PC-9 (cell line): Measurements from ENCODE around the gene MYH14. TPM values are rescaled to one million over a fixed set of nuclear protein-coding genes. Genes with fewer than 3 reads are reported as not detected.
A peak's percentile ranks its signal among the peaks of the same experiment; 100 is the strongest.

ENCODE experiments used
- BruUV-seq: library from RNA; stranded (reverse); fragments of 400-500 nt; replicated peaks from 2 replicates; lab custom pipeline; 2021; lab: Mats Ljungman, UMichigan
- CTCF ChIA-PET: fragments of 300-600 bp; sonication (Branson Sonifier 250); formaldehyde crosslinking; loops from one replicate; lab custom pipeline; 2022; ENCODE audit warnings: antibody characterized with exemption; lab: Charles Lee
- POLR2A ChIA-PET: fragments of 300-600 bp; sonication (Branson Sonifier 250); formaldehyde crosslinking; loops from one replicate; lab custom pipeline; 2022; ENCODE audit warnings: antibody characterized with exemption; ENCODE audit not compliant: unreplicated experiment; lab: Charles Lee
- DNase-seq, 2 experiments: peaks; one replicate each; pipeline versions ENCODE4 v3.0.0 to v3.0.0-alpha.2; 2015 to 2022; ENCODE audit warnings: mixed read lengths in 1 of 2
- H2AFZ ChIP-seq: fragments of 200-600 bp; sonication (generic); 2 replicates; pipeline ENCODE4 v1.8.1; 2017; ENCODE audit warnings: antibody characterized with exemption
- H3F3A ChIP-seq: fragments of 200-600 bp; sonication (generic); 2 replicates; pipeline ENCODE4 v1.8.1; 2017; ENCODE audit warnings: antibody characterized with exemption, mild to moderate bottlenecking, low read depth; ENCODE audit not compliant: insufficient read depth
- H3K27ac ChIP-seq: fragments of 200-600 bp; sonication (generic); 2 replicates; pipeline ENCODE4 v1.6.1; 2016; ENCODE audit warnings: mixed run types
- H3K27me3 ChIP-seq: fragments of 200-600 bp; sonication (generic); 2 replicates; pipeline ENCODE4 v1.6.1; 2016; ENCODE audit warnings: low read depth, mixed run types; ENCODE audit not compliant: insufficient read depth
- H3K36me3 ChIP-seq: fragments of 200-600 bp; sonication (generic); 2 replicates; pipeline ENCODE4 v1.6.1; 2016; ENCODE audit warnings: low read depth, mixed run types
- H3K4me1 ChIP-seq: fragments of 200-600 bp; sonication (generic); replicated peaks from 2 replicates; pipeline ENCODE4 v1.6.1; 2016; ENCODE audit warnings: mixed run types; ENCODE audit not compliant: insufficient read depth
- H3K4me2 ChIP-seq: fragments of 200-600 bp; sonication (generic); 2 replicates; pipeline ENCODE4 v1.6.1; 2017; ENCODE audit warnings: mixed run types
- H3K4me3 ChIP-seq: fragments of 200-600 bp; sonication (generic); 2 replicates; pipeline ENCODE4 v1.6.1; 2016; ENCODE audit warnings: mixed run types
- H3K79me2 ChIP-seq: fragments of 200-600 bp; sonication (generic); 2 replicates; pipeline ENCODE4 v1.6.1; 2017; ENCODE audit warnings: low read depth, mixed run types
- H3K9me2 ChIP-seq: fragments of 200-600 bp; sonication (generic); 2 replicates; pipeline ENCODE4 v1.8.1; 2017; ENCODE audit warnings: mild to moderate bottlenecking; ENCODE audit not compliant: insufficient read depth
- H3K9me3 ChIP-seq: fragments of 200-600 bp; sonication (generic); 2 replicates; pipeline ENCODE4 v1.8.1; 2016; ENCODE audit warnings: low read depth; ENCODE audit not compliant: insufficient read depth
- H4K20me1 ChIP-seq: fragments of 200-600 bp; sonication (generic); 2 replicates; pipeline ENCODE4 v1.8.1; 2017; ENCODE audit not compliant: insufficient read depth
- EZH2 ChIP-seq: fragments of 200-600 bp; sonication (generic); IDR thresholded peaks from 2 replicates; pipeline ENCODE4 v1.8.0; 2017; ENCODE audit warnings: antibody characterized with exemption, low read depth
- intact Hi-C: fragments of 100-400 bp; cut with micrococcal nuclease; formaldehyde crosslinking; loops from one replicate; pipeline ENCODE4 v1.10.0; 2022; ENCODE audit not compliant: unreplicated experiment
- total RNA-seq: library from RNA; stranded (reverse); gene quantifications from 2 replicates; pipeline ENCODE4 v1.2.3, GENCODE V29; 2021
- TF ChIP-seq, protein P1 (sequence below): fragments of 200-600 bp; sonication (generic); conservative IDR thresholded peaks from 2 replicates; pipeline ENCODE4 v1.6.1; 2017; ENCODE audit warnings: mixed run types, antibody characterized with exemption, mild to moderate bottlenecking, moderate library complexity

The MYH14 gene
- total RNA-seq, 1 experiment from 2014 or later, result 115 TPM

DNA sequence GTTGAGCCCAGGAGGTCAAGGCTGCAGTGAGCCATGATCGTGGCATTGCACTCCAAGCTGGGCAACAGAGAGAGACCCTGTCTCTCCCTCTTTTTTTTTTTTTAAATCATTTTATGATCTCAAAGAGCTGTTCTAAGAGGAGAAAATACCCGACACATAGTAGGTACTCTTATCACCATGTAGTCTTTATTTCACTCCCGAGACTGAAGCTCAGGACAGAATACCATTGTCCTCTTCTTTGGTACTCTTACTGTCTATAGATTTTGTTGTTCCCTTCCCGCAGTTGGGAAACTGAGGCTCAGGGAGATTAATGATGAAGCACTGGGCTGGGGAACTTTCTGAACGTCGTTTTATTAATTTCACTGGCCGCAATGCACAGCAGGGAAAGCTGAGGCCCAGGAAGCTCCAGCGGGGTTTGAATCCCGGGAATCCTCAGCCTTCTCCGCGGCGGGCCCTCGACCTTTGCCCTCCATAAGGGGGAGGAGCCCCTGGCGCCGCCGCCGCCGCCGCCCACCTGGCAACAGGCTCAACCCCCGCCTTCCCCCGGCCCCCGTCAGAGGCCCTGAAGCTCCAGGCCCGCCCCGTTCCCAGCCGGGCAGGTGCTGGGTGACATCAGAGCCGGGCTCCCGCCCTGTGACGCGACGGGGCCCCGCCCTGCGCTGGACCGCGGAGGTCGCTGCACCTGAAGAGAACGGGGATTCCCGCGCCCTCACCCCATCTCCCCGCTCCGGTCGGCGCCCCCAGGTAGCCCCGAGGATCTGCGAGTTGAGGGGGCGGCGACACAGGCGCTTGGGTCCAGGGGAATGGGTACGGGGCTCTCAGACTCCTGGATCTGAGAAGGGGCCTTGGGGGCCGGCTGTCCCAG, 1.6 kb downstream of the MYH14 start:
- peak overlapping the region; percentile 95 for H3K4me2 ChIP-seq
- no peaks in the 10 kb centered on the region for H3K27me3 ChIP-seq
- H4K20me1 ChIP-seq, result no peaks in the 10 kb centered on the region
- H3K4me1 ChIP-seq, result peaks cover 26% of the 10 kb centered on the region
- H3K9me2 ChIP-seq, result no peaks in the 10 kb centered on the region
- no peaks in the 10 kb centered on the region for H3K9me3 ChIP-seq
- H3K27ac ChIP-seq, result peak overlapping the region; percentile 97
- H3K4me3 ChIP-seq, result peak overlapping the region; percentile 82
- POLR2A ChIA-PET, result interaction anchor here (0.5 to 1.4 kb wide), 7 partner anchors 8 to 906 kb away, joined by 3 to 14 read pairs (median 8); no protein-coding TSS in a partner anchor
- H2AFZ ChIP-seq, result peak overlapping the region; percentile 36
- intact Hi-C loops, result loop anchor here (1.0 kb wide), 2 partner anchors 10 to 38 kb away; no protein-coding TSS in a partner anchor
- peaks cover 35% of the 10 kb centered on the region for H3K79me2 ChIP-seq
- CTCF ChIA-PET, result interaction anchor here (0.6 kb wide), 1 partner anchor 252 kb away, joined by 5 read pairs; no protein-coding TSS in a partner anchor
- no peak for TF ChIP-seq EZH2
- TF ChIP-seq, protein P1, sequence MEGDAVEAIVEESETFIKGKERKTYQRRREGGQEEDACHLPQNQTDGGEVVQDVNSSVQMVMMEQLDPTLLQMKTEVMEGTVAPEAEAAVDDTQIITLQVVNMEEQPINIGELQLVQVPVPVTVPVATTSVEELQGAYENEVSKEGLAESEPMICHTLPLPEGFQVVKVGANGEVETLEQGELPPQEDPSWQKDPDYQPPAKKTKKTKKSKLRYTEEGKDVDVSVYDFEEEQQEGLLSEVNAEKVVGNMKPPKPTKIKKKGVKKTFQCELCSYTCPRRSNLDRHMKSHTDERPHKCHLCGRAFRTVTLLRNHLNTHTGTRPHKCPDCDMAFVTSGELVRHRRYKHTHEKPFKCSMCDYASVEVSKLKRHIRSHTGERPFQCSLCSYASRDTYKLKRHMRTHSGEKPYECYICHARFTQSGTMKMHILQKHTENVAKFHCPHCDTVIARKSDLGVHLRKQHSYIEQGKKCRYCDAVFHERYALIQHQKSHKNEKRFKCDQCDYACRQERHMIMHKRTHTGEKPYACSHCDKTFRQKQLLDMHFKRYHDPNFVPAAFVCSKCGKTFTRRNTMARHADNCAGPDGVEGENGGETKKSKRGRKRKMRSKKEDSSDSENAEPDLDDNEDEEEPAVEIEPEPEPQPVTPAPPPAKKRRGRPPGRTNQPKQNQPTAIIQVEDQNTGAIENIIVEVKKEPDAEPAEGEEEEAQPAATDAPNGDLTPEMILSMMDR, result no peak
- H3F3A ChIP-seq, result peaks cover 13% of the 10 kb centered on the region
- TSS peak; percentile 88 for BruUV-seq
- peak; percentile 88 to 96 for DNase-seq
- H3K36me3 ChIP-seq, result no peaks in the 10 kb centered on the region

DNA sequence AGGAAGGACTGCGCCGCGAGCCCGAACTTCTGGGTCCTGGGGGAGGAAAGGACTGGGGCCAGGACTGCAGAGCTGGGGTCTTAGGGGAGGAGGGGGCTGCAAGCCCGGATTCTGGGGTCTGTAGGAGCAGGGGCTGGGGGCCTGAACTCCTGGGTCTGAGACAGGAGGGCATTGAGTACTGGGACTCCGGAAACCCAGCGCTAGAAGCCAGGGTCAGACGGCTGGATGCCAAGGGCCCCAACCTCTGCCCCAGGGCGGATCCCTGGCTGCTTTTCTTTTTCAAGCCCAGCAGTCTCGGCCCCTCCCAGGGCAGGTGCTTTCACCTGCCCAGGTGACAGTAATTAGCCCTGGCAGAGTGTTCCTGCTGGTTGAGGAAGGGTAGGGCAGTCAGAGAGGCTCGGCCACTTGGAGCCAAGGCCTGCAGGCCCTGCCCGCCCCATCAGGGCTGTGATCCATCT, 2.3 kb downstream of the MYH14 start:
- peak overlapping the region; percentile 95 for H3K4me2 ChIP-seq
- TF ChIP-seq, protein P1, result peak; percentile 63; the same call in 1 of the 2 replicates
- no peak for TF ChIP-seq EZH2
- H3K9me3 ChIP-seq, result peaks cover 1% of the 10 kb centered on the region; the same call in 1 of the 2 replicates
- no TSS peak for BruUV-seq
- ChIA-PET POLR2A (interaction anchor here (0.6 to 1.4 kb wide), 3 partner anchors 10 to 565 kb away, joined by 4 to 14 read pairs (median 6); no protein-coding TSS in a partner anchor), CTCF (no interaction called here)
- peak overlapping the region; percentile 97 for H3K27ac ChIP-seq
- peak; percentile 90 to 91 for DNase-seq
- peaks cover 13% of the 10 kb centered on the region for H3F3A ChIP-seq
- peak overlapping the region; percentile 36 for H2AFZ ChIP-seq
- H3K4me3 ChIP-seq, result peak overlapping the region; percentile 82
- H3K4me1 ChIP-seq, result peaks cover 26% of the 10 kb centered on the region
- peaks cover 35% of the 10 kb centered on the region for H3K79me2 ChIP-seq
- intact Hi-C loops, result loop anchor here (1.0 kb wide), 2 partner anchors 10 to 38 kb away; no protein-coding TSS in a partner anchor
- no peaks in the 10 kb centered on the region for H3K9me2 ChIP-seq
- peaks cover under 1% of the 10 kb centered on the region; the same call in 1 of the 2 replicates for H3K36me3 ChIP-seq
- H3K27me3 ChIP-seq, result no peaks in the 10 kb centered on the region
- no peaks in the 10 kb centered on the region for H4K20me1 ChIP-seq

DNA sequence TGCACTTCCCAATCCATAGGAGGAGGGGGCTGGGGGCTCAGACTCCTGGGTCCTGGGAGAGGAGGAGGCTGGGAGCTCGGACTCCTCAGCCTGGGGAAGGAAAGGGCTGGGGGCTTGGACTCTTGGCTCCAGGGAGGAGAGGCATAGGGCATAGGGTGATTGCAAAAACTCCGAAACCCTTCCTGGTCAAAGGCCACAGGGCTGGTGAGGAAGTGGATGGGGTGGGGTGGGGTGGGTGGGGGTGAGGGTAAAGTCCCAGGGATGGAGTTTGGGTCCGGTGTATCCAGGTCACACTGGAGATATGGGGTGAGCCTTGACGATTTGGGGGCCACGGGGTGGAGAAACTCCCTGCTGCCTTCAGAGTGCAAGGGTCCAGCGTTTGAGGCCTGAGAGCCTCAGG, 2.8 kb downstream of the MYH14 start:
- Histone ChIP-seq H3K36me3 (peaks cover 6% of the 10 kb centered on the region), H3K27ac (peak overlapping the region; percentile 97), H2AFZ (no peak overlapping the region), H3K27me3 (no peaks in the 10 kb centered on the region), H3K9me2 (no peaks in the 10 kb centered on the region), H3F3A (peaks cover 13% of the 10 kb centered on the region), H3K4me3 (peak overlapping the region; percentile 82; the same call in 1 of the 2 replicates), H3K79me2 (peaks cover 35% of the 10 kb centered on the region), H3K9me3 (peaks cover 6% of the 10 kb centered on the region; the same call in 1 of the 2 replicates), H4K20me1 (no peaks in the 10 kb centered on the region), H3K4me1 (peaks cover 26% of the 10 kb centered on the region), H3K4me2 (peak overlapping the region; percentile 95)
- TF ChIP-seq EZH2, result no peak
- TF ChIP-seq, protein P1, result no peak
- DNase-seq, result no peak
- ChIA-PET POLR2A (interaction anchor here (0.6 to 1.4 kb wide), 2 partner anchors 9 to 35 kb away, joined by 4 to 14 read pairs; no protein-coding TSS in a partner anchor), CTCF (no interaction called here)
- intact Hi-C loops, result no loop called here
- BruUV-seq, result no TSS peak
